GM12875 (cell line): ENCODE results near the gene SLC38A10.
"Not testable (repeated sequence)": the region's sequence is repeated elsewhere in the genome, so short reads cannot be mapped to it uniquely, and the experiment has no call there.

ENCODE experiments used
- H3K4me3 ChIP-seq: one replicate; pipeline ENCODE4 v1.5.1; 2011; ENCODE audit warnings: low read depth, low read length, control low read depth
- CTCF ChIP-seq: IDR thresholded peaks from 2 replicates; pipeline ENCODE4 v1.5.1; 2011; ENCODE audit warnings: low read depth, mild to moderate bottlenecking, control low read depth, inconsistent platforms, low read length, moderate library complexity, borderline replicate concordance; ENCODE audit not compliant: insufficient read depth

SLC38A10 gene

GRCh38 chr17:81231121-81231645, 63.9 kb downstream of the SLC38A10 start:
- no peak overlapping the region for H3K4me3 ChIP-seq

DNA sequence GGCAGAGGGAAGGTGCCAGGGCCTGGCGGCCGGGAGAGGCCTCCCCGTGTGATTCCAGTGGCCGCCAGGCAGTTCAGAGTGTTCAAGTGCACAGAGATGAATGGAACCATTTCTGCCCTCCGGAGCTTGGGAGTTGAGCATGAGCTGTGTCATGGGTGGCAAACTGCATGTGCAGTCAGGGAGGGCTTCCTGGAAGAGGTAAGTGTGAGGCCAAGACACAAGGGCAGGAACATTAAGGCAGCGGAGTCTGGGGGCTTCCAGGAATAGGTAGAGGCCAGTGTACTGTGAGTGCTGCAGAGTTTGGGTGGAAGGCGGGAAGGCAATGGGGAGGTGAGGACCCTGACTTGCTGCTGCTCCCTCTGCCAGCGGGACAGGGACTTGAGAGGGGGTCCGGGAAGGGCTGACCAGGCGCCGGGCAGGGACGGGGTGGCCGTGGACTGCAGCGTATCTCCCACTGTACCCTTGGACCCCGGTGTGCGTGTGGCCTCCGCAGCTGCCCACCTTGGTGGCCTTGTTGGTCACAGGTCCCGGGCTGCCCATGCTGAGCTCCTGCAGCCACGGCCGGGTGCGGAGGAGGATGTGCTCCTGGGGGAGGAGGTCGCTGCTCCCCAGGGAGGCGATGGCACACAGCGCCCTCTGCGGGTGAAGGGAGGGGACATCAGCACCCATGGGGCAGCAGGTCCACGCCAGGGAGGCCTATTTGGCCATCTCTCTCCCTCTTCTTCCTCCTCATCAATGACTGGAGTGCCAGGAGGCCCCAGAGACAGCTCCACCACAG, 64.9 kb downstream of the SLC38A10 start:
- TF ChIP-seq CTCF, result peak; percentile 65
- H3K4me3 ChIP-seq, result no peak overlapping the region

More at GRCh38 chr17:81231121-81231645, 63.9 kb downstream of the SLC38A10 start:
- TF ChIP-seq CTCF, result no peak

- no peak for TF ChIP-seq CTCF
- no peak overlapping the region for H3K4me3 ChIP-seq
Measured at GRCh38 chr17:81229666-81229920, 65.5 kb downstream of the SLC38A10 start.

DNA sequence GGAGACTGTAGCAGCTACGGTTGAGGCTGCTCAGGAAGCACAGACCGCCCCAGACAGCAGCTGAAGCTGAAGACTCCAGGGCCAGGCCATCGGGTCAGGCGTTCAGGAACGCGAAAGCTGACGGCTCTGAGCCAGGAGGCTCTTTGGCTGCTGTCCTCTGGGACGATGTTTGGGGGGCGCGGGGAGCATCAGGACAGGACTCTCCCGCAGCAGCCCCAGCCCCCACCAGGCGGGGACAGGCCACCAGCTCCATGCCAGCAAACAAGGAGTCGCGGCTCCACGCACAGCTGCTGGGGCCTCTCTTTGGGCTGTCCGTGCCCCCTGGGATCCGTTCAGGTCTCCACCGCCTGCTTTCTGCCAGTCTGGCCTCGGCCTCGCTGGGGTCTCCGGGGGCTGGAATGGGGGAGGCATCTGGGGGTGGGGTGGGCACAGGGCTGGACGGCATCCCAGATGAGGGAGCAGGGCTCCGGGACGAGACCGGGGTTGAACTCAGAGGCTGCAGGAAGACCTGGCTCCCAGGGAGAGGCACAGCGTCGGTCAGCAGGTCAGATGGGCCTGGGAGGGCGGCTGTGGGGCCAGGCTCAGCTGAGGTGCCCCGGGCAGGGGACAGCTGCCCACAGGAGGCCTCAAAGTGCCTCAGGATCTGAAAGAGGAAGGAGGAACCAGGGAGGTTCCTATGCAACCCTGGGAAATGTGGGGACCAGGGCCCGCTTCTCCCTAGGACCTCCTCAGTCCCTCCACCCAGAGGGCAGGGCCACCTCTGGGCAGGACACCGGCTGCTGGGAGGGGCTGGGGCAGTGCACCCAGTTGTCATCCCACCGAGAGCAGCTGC, 66.1 kb downstream of the SLC38A10 start:
- H3K4me3 ChIP-seq, result no peak overlapping the region
- no peak for TF ChIP-seq CTCF

DNA sequence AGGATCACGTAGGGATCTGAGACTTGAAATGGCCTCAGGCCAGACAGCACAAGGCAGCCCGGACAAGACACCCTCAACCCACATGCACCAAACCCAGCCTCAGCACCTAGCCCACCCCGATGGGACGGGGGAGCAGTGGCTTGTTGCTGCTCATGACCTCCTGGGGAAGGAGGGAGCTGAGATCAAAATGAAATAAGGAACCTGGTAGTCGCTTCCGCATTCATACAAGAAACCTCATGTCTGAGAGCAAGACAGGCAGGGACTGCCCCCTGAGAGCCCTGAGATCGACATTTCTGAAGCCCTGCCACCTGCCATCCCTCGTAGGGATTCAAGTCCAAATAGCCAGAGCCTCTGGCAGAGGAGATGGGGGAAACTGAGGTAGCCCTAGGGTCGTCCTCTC, 66.7 kb downstream of the SLC38A10 start:
- H3K4me3 ChIP-seq, result no peak overlapping the region
- TF ChIP-seq CTCF, result no peak

DNA sequence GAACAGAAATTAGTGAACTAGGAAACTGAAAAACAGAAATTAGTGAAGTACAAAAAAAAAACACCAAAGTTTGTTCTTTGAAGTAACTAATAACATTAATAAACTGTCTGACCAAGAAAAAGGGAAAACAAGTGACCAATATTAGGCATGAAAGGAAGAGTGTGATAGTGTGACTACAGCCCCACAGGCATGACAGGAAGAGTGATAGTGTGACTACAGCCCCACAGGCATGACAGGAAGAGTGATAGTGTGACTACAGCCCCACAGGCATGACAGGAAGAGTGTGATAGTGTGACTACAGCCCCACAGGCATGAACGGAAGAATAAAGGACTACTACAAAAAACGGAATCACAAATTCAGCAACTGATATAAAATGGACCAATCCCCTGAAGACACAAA, 67.5 kb downstream of the SLC38A10 start:
- H3K4me3 ChIP-seq, result not testable (repeated sequence)

GRCh38 chr17:81223762-81224130, 71.4 kb downstream of the SLC38A10 start:
- no peak for TF ChIP-seq CTCF
- no peak overlapping the region for H3K4me3 ChIP-seq
